ENCODE results near the gene ABCA13. TPM values are rescaled to one million over a fixed set of nuclear protein-coding genes. Genes with fewer than 3 reads are reported as not detected.

ABCA13 gene
- total RNA-seq, 1 donor from 2014 or later = not detected

GRCh38 chr7:48428091-48428684, 256.9 kb downstream of the ABCA13 start:
- no peak for DNase-seq (ENCODE audit: low read depth, low spot score)

- no peak for DNase-seq (ENCODE audit: low read depth, low spot score)
These were observed 257.9 kb downstream of the ABCA13 start for GRCh38 chr7:48429117-48429516.

DNA sequence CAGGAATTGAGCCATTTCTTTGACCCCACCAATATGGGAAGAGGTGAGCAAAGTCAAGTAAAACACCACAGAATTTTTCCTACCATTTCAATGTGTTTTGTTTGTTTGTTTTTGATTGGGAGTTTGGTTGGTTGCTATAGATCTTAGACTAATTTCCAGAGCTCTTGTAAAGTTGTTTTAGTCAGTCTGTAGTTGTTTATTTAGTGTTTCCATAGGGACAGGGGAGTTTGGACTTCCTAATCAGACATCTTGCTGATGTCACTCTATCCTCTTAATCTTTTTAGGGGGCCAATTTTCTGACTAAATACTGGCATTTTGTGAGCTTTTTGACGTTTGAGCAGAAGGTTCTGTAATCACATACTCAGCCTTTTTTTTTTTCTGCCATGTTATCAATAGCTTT, 266.9 kb downstream of the ABCA13 start:
- DNase-seq (ENCODE audit: low read depth, low spot score) = no peak

DNA sequence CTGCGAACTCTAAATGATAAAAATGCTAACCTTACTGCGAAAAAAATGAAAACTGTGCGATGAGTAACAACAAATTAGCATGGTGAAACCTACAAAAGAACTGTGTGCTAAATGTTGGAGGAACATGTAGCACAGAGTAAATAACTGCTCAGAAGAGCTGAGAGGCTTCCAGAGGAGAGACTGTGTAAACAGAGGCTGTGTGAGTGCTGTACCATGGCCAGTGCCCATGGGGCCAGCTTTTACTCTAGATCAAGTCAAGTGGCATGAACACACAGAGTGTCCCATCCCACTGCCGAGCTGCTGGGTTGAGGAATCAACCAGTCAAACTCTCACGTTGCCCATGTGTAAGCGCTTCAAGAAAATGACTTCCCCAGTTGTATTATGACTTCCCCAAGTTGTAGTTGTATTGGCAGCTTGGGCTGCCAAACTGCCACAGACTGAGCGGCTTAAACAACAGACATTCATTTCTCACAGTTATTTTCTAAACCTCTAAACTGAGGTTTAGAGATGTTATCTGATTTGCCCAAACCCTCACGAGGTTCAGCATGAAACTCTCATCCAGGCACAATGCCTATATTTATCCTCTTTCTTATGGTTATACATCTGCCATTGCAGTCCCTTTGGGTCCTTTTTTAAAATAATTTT, 270.7 kb downstream of the ABCA13 start:
- no peak for DNase-seq (ENCODE audit: low read depth, low spot score)

DNA sequence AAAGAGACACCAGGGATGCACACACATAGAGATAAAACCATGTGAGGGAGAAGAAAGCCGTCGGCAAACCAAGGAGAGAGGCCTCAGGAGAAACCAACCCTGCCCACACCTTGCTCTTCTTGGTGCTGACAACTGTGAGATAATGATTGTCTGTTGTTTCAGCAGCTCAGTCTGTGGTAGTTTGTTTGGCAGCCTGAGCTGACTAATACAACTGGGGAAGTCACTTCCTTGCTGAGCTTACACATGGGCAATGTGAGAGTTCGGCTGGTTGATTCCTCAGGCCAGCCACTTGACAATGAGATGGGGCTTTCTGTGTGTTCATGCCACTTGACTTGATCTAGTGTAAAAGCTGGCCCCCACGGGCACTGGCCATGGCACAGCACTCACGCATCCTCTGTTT, 271.8 kb downstream of the ABCA13 start:
- no peak for DNase-seq (ENCODE audit: low read depth, low spot score)

DNA sequence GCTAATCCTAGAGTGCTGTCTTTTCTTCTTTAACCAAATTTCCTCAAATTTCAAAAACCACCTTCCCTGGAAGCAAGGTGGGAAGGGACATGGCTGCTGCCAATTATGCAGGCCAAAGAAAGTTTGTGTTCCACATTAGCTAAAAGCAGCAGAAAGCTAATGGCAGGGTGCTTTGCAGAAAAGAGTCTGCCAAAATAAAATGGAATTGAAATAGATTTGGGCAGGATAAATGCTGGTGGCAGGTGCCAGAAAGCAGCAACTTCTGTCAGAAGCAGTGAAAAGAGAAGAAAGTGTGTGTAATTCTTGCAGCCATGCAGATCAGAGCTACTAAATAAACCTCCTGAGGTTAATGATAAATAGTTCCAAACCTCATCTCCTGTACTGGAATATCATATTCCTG, 275.5 kb downstream of the ABCA13 start:
- no peak for DNase-seq (ENCODE audit: low read depth, low spot score)

GRCh38 chr7:48452218-48452617, 281.0 kb downstream of the ABCA13 start:
- no peak for DNase-seq (ENCODE audit: low read depth, low spot score)

DNA sequence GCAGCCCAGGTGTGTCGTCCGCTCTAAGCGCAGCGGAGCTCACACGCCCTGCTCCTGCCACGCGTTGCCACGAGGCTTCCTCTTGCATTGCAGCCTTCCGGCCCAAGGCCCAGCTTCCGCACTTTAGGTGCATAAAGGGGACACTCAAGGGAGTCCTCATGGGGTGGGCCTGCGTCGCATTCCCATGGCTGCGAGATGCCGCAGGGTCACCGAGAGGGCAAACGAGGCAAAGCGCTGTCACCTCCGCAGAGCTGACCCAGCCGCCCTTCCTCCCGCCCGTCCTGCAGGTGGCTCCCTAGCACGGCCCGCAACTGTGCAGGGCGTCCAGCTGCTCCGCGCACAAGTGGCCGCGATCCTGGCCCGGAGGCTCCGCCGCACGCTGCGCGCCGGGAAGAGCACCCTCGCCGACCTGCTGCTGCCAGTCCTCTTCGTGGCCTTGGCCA, 283.5 kb downstream of the ABCA13 start:
- DNase-seq (ENCODE audit: low read depth, low spot score) = no peak

GRCh38 chr7:48455363-48455762, 284.1 kb downstream of the ABCA13 start:
- DNase-seq (ENCODE audit: low read depth, low spot score) = no peak

DNA sequence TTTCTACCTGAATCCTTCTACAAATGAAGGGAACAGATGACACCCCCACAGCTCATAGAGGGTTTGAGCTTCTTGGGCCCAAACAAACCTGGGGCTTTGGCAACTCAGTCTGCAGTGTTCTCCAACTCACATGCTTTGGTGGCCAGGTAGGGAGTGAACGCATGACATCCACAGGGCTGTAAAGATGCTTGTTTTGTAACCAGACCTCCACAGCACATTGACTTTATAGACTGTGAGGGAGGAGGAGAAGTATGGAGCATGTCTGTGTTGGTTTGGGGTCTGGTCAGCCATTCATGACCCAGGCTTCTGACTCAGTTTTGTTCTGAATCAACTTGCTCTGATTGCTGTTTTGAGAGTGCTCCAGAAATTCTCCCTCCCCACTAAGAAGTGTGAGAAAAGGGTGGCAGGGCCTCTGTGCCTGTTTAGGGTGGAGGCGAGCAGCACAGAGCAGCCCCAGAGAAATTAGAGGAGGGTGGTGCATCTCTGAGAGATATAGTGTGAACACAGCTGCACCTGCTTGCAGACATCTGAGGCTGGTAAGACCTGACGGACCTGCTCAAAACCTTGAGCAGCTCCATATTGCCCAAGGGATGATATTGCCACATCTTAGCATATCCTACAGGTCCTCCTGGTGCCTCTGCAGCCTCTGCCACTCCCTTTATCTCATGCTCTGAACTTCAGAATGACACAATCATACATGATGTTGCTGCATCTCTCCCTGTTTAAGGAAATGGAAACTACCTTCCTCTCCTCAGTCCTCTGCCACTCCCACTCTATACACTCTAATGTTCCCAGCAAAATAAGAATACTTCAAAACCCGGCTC, 287.7 kb downstream of the ABCA13 start:
- no peak for DNase-seq (ENCODE audit: low read depth, low spot score)

- no peak for DNase-seq (ENCODE audit: low read depth, low spot score)
These were observed 295.5 kb downstream of the ABCA13 start for GRCh38 chr7:48466713-48467112.

DNA sequence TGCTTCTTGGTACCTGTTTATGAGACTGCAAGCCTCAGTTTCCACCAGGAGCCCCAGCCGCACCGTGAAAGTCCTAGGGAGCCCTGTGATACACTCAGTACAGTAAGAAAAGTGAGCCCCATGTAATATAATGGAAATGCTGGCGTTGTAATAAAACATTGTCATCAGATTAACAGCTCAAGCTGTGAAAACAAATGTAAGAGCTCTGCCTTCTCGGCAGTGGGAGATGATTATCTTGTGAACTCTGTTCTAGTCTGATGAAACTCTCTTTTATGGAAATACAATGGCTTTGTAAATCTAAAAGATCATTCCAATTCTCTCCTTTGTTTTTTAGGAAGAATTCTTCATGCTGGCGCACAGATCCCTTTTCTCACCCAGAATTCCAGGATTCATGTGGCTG, 299.9 kb downstream of the ABCA13 start:
- DNase-seq (ENCODE audit: low read depth, low spot score) = no peak

- no peak for DNase-seq (ENCODE audit: low read depth, low spot score)
These were observed 301.4 kb downstream of the ABCA13 start for GRCh38 chr7:48472640-48473039.

- no peak for DNase-seq (ENCODE audit: low read depth, low spot score)
These were observed 302.1 kb downstream of the ABCA13 start for GRCh38 chr7:48473205-48473865.

- DNase-seq (ENCODE audit: low read depth, low spot score) = no peak
These were observed 310.0 kb downstream of the ABCA13 start for GRCh38 chr7:48481235-48481634.

DNA sequence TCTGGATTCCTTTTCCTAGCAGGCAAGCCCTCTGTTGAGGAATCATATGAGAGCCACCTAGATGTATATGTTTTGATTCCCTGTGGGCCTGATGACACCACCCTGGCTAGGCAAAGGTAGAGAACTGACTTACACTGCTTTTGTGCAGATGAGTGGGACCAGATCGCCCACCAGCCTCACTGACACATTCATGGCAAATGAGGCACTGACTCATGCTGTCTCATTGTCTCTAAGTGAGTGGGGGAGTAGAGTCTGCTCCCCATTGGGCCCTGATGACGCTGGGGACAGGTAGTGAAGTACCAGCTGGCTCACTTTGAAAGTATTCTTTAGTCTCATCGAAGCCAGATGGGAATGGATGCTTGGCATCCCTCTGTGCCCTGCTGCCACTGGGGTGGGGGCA, 326.3 kb downstream of the ABCA13 start:
- no peak for DNase-seq (ENCODE audit: low read depth, low spot score)

GRCh38 chr7:48502021-48502420, 330.8 kb downstream of the ABCA13 start:
- DNase-seq (ENCODE audit: low read depth, low spot score) = no peak

GRCh38 chr7:48505051-48505450, 333.8 kb downstream of the ABCA13 start:
- DNase-seq (ENCODE audit: low read depth, low spot score) = no peak

DNA sequence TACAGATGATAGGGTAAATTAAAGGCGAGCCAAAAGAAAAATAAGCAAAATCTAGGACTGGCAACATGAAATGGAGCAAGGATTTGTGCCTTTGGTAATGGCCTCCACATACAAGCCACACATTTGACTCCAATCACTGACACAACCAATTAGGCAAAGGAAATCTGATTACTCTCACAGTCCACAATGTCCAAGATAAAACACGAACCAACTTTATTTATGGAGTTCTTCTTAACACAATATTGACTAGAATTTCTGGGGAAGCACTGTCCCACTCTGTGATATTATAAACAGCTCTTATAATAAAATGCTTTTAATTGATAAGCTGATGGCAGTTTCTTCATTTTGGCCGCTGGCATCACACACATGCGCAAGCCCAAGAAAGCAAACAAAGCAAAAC, 334.2 kb downstream of the ABCA13 start:
- no peak for DNase-seq (ENCODE audit: low read depth, low spot score)

- no peak for DNase-seq (ENCODE audit: low read depth, low spot score)
These were observed 335.3 kb downstream of the ABCA13 start for GRCh38 chr7:48506569-48506968.

GRCh38 chr7:48511080-48511479, 339.8 kb downstream of the ABCA13 start:
- DNase-seq (ENCODE audit: low read depth, low spot score) = no peak

DNA sequence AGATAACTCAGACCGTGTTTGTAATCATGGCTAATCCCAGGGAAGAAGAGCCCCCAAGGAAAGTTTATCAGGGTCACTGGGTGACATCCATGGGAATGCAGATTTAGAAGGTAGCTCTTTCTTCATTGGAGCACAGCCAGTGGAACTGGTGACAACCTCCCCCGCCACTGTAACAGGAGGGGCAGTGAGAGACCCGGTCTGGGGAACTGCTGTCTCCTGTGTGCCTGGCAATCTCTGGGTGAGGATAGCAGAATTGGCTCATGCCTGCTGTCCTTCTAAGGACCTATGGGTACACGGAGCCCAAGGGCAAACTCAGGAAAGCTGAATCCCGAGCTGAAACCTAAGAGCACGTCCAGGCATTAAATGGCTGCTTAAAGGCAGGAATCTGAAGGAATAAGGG, 341.6 kb downstream of the ABCA13 start:
- DNase-seq (ENCODE audit: low read depth, low spot score) = no peak
